NT2/D1 (cell line): ENCODE results near the gene RELN.

Experiments used
- YY1 ChIP-seq: IDR thresholded peaks from 2 replicates; pipeline ENCODE4 v1.6.1; 2011; ENCODE audit not compliant: insufficient read length, insufficient read depth
- ZNF274 ChIP-seq: IDR thresholded peaks from 2 replicates; pipeline ENCODE4 v1.6.1; 2011; ENCODE audit warnings: mild to moderate bottlenecking, low read depth, low read length

DNA sequence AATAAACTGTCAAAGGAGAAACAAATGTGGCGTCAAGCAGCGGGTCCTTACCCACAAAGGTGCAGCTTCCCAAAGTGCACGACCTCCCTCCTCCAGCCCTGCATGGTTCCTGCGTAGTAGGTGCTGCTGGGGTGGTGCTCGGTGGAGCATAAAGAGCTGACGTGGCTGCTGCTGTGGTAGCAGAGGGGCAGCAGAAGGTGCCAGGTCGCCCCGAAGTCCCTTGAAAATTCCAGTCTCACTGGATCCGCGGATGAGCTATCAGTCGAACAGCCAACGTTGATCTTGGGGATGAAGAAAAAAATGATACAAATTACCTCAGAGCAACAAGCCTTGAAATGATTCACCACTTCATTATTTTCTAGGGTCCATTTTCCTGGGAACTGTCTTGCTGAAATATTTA, 438.4 kb downstream of the RELN start:
- no peak for TF ChIP-seq YY1
- no peak for TF ChIP-seq ZNF274
